Measurements from ENCODE around the gene DLG2.

DLG2 gene

DNA sequence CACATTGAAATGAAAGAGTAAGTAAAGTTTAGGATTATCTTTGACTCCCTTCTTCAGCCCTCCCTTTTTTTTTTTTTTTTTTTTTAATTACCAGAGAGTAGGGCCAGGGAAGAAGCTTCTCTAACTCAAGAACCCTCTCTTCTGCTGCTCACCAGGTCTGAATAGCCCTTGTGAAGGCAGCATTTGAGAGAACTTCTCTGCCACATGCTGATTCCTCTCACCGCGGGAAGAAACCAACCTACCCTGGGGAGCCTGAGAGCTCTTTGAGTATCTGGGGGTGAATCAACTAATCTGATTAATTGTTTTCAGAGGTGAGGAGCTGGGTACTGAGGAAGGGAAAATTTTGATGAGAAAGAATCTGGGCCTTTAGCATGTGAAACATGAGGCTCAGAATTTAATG is 1906.5 kb downstream of the DLG2 start:
- DNase-seq (ENCODE audit: low read depth, low spot score), result no peak
- H3K4me3 ChIP-seq (ENCODE audit: low read length), result no peak overlapping the region

DNA sequence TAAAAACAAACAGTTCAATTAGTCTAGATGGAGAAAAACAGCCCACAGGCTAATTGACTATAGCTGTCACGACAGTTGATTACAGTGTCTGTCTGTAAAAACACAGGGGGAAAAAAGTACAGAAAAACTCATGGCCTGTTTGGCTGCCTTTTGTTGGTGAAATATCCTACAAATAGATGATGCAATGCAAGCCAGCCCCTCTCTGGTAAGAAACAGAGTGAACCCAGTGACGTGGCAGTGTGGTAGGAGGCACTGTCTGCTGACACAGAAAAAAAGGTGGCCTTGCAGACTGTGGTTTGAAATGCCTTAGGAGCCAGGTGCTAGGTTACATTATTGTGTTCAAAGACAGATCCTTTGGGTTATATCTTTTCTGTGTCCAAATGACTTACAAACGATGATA is 1909.6 kb downstream of the DLG2 start:
- no peak for DNase-seq (ENCODE audit: low read depth, low spot score)
- H3K4me3 ChIP-seq (ENCODE audit: low read length), result no peak overlapping the region

DNA sequence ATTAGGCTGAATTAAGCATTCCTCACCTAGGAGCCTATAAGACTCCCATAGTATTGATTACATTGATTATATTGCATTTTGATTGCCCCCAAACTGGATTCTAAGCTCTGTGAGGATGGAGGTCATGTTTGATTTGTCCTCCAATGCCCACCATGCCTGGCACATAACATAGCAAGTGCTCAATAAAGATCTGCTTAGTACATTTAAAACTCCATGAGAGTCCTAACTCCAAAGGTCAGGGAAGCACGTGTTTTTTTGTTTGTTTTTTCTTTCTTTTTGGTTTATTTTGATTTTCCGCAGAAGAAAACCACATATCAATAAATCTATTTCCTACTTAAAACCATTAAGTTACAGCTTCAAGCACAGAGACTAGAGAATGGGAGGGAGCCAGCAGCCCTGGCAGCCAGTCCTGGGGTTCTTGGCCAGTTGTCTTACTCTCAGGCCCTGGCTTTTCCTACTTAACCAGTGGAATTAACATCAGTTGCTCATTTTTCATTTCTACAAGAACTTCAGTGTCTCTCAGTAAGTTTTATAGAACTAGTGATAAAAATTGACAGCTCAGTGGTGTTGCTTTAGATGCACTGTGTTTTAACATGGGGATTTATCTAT is 1911.1 kb downstream of the DLG2 start:
- no peak for DNase-seq (ENCODE audit: low read depth, low spot score)
- H3K4me3 ChIP-seq (ENCODE audit: low read length), result no peak overlapping the region

- no peak for DNase-seq (ENCODE audit: low read depth, low spot score)
- H3K4me3 ChIP-seq (ENCODE audit: low read length), result no peak overlapping the region
These were observed 1913.4 kb downstream of the DLG2 start for GRCh38 chr11:83713708-83714107.

- H3K4me3 ChIP-seq (ENCODE audit: low read length), result no peak overlapping the region
- no peak for DNase-seq (ENCODE audit: low read depth, low spot score)
These were observed 1916.0 kb downstream of the DLG2 start for GRCh38 chr11:83711106-83711527.

GRCh38 chr11:83709434-83709833 is 1917.7 kb downstream of the DLG2 start:
- no peak for DNase-seq (ENCODE audit: low read depth, low spot score)
- no peak overlapping the region for H3K4me3 ChIP-seq (ENCODE audit: low read length)

DNA sequence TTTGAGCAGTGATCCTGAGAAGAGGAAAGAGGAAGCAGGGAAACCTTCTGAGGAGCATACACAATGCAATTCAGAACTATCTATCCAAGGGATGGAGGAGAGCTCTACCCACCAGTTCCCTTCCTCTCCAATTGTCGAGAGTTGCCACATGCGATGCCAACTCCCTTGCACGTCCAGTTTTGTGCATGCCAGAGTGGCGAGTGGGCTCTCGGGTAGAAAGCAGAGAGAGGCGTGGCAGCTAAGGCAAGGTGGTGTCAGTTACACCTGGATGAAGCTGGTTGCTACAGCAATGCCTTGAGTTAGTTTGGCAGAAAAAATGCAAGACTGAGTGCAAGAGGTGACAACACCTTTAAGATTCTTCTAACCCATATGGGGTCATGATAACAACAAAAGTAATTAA is 1920.6 kb downstream of the DLG2 start:
- no peak overlapping the region for H3K4me3 ChIP-seq (ENCODE audit: low read length)
- DNase-seq (ENCODE audit: low read depth, low spot score), result no peak

DNA sequence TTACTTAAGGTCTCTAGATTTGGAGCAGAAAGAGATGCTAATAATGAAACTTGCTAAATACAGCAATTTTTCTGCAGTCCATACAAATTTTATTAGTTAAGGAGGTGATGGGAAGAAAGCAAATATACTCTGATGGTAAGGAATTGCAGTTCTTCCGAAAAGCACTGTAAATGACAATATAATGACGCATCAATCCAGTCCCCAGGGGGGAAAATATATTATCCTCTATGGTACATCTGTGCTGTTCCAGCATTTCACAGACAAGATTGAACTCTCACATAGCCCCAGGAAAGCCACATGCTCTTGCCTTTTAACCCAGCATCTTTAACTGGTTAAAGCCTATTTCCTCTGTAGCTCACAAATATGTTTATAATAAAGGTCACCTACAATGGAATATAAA is 1924.3 kb downstream of the DLG2 start:
- no peak for DNase-seq (ENCODE audit: low read depth, low spot score)
- H3K4me3 ChIP-seq (ENCODE audit: low read length), result no peak overlapping the region

DNA sequence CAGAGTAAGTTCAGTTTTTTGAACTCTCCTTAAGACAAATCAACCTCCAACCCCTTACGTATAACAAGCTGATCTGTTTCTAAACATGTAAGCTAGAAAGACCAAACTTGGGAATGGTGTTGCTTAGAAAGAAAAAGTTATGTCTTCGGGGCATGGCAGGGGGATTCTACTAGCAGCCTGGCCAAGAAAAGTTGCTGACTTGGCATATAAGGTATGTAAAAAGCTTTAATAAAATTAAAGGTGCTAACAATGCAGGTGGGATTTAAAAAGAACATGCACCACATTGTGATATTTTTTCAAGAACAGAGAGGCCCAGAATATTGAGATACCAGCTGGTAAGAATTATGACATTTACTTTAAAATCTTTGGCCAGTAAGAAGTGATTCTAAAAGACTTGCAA is 1929.6 kb downstream of the DLG2 start:
- no peak for DNase-seq (ENCODE audit: low read depth, low spot score)
- H3K4me3 ChIP-seq (ENCODE audit: low read length), result no peak overlapping the region

DNA sequence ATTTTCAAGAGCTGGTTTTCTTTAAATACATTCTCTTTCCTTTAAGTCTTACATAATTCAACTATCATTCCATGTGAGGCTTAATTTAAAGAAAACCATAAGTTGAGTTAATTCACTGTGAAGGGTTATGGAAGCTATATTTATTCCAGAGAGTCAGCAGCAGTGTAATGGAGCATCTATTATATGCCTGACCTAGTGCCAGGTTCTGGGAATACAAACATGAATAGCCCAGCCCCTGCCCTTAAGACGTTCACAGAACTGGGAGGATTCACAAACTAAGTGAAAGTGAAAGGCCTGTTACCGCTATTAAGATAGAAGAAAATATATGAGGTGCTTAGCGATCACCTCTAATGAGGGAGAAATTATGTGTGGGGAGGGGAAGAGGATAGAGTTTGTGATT is 1932.1 kb downstream of the DLG2 start:
- DNase-seq (ENCODE audit: low read depth, low spot score), result no peak
- no peak overlapping the region for H3K4me3 ChIP-seq (ENCODE audit: low read length)

- DNase-seq (ENCODE audit: low read depth, low spot score), result no peak
- no peak overlapping the region for H3K4me3 ChIP-seq (ENCODE audit: low read length)
These were observed 1932.8 kb downstream of the DLG2 start for GRCh38 chr11:83694191-83694910.

DNA sequence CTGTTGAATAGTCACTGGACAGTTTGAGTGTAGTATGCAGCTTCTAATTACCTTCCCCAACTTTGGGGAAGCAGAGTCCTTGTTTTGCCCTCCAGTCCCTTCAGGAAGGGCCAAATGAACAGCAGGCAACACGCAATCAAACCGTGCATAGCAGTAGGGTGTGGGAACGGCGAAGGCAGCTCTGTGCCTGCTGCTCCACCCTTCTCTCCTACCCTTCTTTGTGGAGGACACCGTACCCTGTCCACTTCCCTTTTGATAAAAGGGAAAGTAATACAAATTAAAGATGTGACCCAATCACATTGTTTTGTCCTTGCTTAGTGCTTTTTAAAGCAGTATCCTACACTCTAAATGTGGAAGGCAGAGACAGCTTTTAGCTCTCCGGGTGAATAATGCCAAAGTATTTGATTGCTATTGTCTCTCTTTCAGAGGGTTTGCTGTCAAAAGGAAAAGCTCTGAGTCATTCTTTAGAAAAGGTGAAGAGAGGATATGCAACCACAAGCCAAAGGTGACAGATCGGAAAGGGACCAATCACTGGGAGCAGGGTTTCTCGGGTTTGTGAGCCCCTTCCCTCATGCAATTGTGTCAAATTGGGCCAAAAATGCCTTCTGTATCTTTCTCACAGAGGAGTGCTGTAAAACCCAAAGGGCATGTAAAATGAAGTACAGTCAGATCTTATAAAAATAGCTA is 1933.7 kb downstream of the DLG2 start:
- no peak for DNase-seq (ENCODE audit: low read depth, low spot score)
- H3K4me3 ChIP-seq (ENCODE audit: low read length), result no peak overlapping the region

DNA sequence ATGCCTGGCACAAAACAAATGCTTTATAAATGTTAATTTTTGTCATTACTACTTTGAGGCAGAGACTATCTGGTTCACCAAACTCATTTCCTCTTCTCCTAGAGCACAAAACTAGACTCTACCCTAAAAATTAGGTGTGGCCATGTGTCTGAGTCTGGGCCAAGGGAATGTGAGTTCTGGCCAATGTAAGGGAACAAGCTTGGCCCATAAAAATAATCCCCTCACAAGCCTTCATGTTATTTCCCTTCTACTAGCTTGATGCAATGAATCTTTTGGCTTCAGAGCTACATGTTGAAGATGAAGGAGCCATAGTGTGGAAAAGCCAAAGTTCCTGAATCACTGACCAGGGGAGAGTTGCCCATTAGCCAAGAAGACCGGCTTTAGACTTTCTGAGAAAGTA is 1934.5 kb downstream of the DLG2 start:
- no peak overlapping the region for H3K4me3 ChIP-seq (ENCODE audit: low read length)
- DNase-seq (ENCODE audit: low read depth, low spot score), result no peak

GRCh38 chr11:83691451-83691950 is 1935.6 kb downstream of the DLG2 start:
- H3K4me3 ChIP-seq (ENCODE audit: low read length), result no peak overlapping the region
- no peak for DNase-seq (ENCODE audit: low read depth, low spot score)

GRCh38 chr11:83689144-83689780 is 1937.9 kb downstream of the DLG2 start:
- H3K4me3 ChIP-seq (ENCODE audit: low read length), result no peak overlapping the region
- no peak for DNase-seq (ENCODE audit: low read depth, low spot score)

DNA sequence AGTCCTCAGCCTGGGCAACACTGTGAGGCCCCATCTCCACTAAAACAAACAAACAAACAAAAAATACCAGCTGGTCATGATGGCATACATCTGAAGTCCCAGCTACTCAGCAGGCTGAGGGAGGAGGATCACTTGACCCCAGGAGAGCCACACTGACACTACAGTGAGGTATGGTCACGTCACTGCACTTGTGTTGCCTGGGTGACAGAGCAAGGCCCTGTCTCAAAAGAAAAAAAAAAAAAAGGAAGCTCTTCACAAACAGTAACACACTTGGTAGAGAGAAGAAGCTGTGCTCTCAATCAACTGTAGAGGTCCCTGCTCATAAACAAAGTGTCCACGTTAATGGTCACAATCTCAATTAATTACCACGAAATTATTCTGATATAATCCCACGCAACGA is 1939.4 kb downstream of the DLG2 start:
- no peak overlapping the region for H3K4me3 ChIP-seq (ENCODE audit: low read length)
- no peak for DNase-seq (ENCODE audit: low read depth, low spot score)

DNA sequence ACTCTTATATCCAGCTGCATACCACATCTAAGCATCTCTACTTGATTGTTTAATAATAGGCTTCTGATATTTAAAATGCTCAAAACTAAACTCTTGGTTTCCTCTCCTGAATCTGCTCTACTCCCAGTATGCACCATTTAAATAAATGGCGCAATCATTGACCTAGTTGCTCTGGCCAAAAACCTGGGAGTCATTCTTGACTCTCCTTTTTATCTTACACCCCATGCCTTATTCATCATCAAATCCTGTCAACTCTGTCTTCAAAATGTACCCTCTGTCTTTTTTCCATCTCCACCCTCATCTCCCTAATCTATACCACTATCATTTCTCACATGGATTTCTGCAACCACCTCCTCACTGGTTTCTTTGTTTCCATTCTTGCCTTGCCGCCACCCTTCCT is 1941.4 kb downstream of the DLG2 start:
- H3K4me3 ChIP-seq (ENCODE audit: low read length), result no peak overlapping the region

DNA sequence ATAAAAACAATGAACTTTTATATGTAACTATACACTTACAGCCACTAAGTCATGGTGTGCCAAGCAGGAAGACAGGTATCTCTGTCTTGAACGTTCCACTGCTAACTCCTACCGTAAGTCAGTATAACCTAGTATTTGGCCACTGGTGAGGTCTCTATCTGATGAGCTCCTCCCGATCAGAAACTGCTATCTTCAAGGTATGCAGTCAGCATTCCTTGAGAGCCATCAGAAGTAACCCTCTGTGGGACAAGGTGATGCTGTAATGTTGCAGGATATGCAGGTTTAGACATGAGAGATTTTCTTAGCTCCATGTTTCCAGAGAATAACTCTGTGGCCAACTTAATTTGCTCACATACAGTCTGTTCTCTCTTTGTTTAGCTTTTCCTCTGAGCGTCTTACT is 1943.1 kb downstream of the DLG2 start:
- H3K4me3 ChIP-seq (ENCODE audit: low read length), result no peak overlapping the region
- DNase-seq (ENCODE audit: low read depth, low spot score), result no peak

More for the DNA sequence above, 1941.4 kb downstream of the DLG2 start:
- DNase-seq (ENCODE audit: low read depth, low spot score), result no peak

DNA sequence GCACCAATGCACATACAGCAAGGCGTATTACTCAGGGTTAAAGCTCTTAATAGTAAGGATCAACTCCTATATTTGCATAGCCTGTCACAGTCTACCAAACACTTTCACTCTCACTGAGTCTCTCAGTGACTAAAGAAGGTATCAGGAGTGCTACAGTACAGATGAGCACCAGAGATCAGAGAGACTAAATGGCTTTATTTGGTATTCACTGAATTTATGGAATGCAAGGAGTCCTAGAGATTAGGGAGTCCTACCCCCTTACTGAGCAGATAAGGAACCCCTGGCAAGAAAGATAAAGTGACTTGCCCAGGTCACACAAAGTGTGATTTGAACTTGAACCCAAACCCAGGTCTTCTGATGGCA is 1944.6 kb downstream of the DLG2 start:
- no peak for DNase-seq (ENCODE audit: low read depth, low spot score)

More for the DNA sequence above, 1944.6 kb downstream of the DLG2 start:
- H3K4me3 ChIP-seq (ENCODE audit: low read length), result no peak overlapping the region
